ENCODE data around the gene CEP41. TPM values are rescaled to one million over a fixed set of nuclear protein-coding genes. Genes with fewer than 3 reads are reported as not detected.

CEP41 gene
- total and polyA plus RNA-seq, 2 donors from 2014 or later, result 8.1 to 12.7 TPM

DNA sequence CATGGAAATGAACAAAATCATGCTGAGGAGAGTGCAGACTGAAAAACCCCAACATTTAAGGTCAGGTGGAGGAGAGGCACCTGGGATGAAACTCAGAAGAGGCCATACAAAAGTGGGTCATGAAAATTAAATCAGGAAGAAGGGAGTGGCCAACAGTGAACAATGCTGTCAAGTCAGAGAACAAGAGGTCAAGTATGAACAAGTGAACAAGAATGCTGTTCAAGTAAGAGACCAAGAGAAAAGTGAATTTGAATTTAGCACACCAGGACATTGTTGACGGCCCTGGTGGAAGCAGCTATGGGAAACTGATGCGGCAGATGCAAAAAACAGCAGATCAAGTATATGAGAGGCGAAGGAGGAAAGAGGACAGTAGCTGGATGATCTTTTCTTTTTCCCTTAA is 7.9 kb downstream of the CEP41 start:
- H3K27ac ChIP-seq (ENCODE audit: low read depth in 2 of 2, low read length in 2 of 2), result no peak overlapping the region
- DNase-seq (no peak), FAIRE-seq (no peak)
- H3K9me3 ChIP-seq (ENCODE audit: control insufficient read depth in 2 of 3, insufficient read depth in 1 of 3, low read length in 3 of 3), result no peaks in the 10 kb centered on the region
- no peaks in the 10 kb centered on the region for H3K36me3 ChIP-seq (ENCODE audit: control insufficient read depth in 2 of 3, insufficient read depth in 3 of 3, low read length in 3 of 3)
- peaks cover 0 to 14% (median 2%) of the 10 kb centered on the region in 3 donors for H3K4me1 ChIP-seq (ENCODE audit: control insufficient read depth in 2 of 3, insufficient read depth in 2 of 3, low read depth in 1 of 3, low read length in 3 of 3)
- TF ChIP-seq CTCF (IDR thresholded peaks at IDR 0.05; ENCODE audit: borderline replicate concordance, extremely low read depth, insufficient read depth), result no peak
- no peak overlapping the region for H3K4me3 ChIP-seq (ENCODE audit: low read length in 3 of 3)
- intact Hi-C loops (cut with DNase I), result no loop called here
- no peaks in the 10 kb centered on the region for H3K27me3 ChIP-seq (ENCODE audit: control insufficient read depth, insufficient read depth, low read length)
- H3K9ac ChIP-seq (ENCODE audit: low read length in 3 of 3), result no peak overlapping the region

DNA sequence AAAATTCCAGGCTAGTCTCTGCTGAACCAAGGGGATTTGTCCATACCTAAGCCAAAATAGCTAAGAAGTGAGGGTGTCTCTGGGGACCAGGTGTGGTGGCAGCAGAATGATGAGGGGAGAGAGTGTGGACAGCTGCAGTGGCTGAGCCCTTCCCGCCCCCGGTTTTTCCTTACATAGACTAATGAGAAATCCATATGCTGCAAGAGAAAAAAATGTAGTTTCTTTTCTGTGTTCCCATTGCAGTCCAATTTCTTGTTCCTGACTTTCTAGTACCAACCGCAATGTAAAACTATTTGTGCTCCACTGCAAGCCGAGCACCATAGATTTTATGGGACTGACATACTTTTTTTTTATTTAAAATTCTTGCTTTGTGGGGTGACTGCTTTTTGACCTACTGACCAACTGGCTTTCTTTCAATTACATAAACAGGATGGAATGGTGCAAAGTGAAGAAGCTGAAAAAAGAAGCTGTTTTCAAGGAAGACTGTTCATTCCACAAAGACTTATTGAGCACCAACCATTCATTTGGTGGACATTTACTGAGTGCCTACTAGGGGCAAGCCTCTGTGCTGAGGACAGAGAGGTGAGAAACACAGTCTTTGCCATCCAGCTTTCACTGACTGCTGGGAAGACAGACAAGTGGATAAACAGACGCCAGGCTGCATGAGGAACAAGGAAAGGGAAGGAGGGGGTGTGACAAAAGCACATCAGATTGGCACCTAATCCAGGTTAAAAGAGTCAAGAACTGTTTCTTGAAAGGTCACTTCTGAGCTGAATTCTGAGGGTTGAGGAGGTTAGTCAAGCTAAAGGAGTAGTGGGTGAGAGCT is 9.8 kb downstream of the CEP41 start:
- Histone ChIP-seq H3K4me1 (ENCODE audit: control insufficient read depth in 2 of 3, insufficient read depth in 2 of 3, low read depth in 1 of 3, low read length in 3 of 3) (peaks cover 0 to 14% (median 2%) of the 10 kb centered on the region in 3 donors), H3K4me3 (ENCODE audit: low read length in 3 of 3) (peak overlapping the region in 2 of 3 donors; percentile 7 to 49), H3K27ac (ENCODE audit: low read depth in 2 of 2, low read length in 2 of 2) (no peak overlapping the region), H3K9me3 (ENCODE audit: control insufficient read depth in 2 of 3, insufficient read depth in 1 of 3, low read length in 3 of 3) (no peaks in the 10 kb centered on the region), H3K27me3 (ENCODE audit: control insufficient read depth, insufficient read depth, low read length) (no peaks in the 10 kb centered on the region), H3K36me3 (ENCODE audit: control insufficient read depth in 2 of 3, insufficient read depth in 3 of 3, low read length in 3 of 3) (no peaks in the 10 kb centered on the region), H3K9ac (ENCODE audit: low read length in 3 of 3) (peak overlapping the region in 1 of 3 donors; percentile 31)
- FAIRE-seq (no peak), DNase-seq (peak in 4 of 5 donors; percentile 68 to 91 (median 81))
- no peak for TF ChIP-seq CTCF (IDR thresholded peaks at IDR 0.05; ENCODE audit: borderline replicate concordance, extremely low read depth, insufficient read depth)
- intact Hi-C loops (cut with DNase I), result no loop called here

- no peaks in the 10 kb centered on the region for H3K9me3 ChIP-seq (ENCODE audit: control insufficient read depth in 2 of 3, insufficient read depth in 1 of 3, low read length in 3 of 3)
- TF ChIP-seq CTCF (IDR thresholded peaks at IDR 0.05; ENCODE audit: borderline replicate concordance, extremely low read depth, insufficient read depth), result no peak
- peak overlapping the region in 1 of 3 donors; percentile 30 for H3K4me3 ChIP-seq (ENCODE audit: low read length in 3 of 3)
- peaks cover 0 to 14% (median 2%) of the 10 kb centered on the region in 3 donors for H3K4me1 ChIP-seq (ENCODE audit: control insufficient read depth in 2 of 3, insufficient read depth in 2 of 3, low read depth in 1 of 3, low read length in 3 of 3)
- H3K36me3 ChIP-seq (ENCODE audit: control insufficient read depth in 2 of 3, insufficient read depth in 3 of 3, low read length in 3 of 3), result no peaks in the 10 kb centered on the region
- H3K9ac ChIP-seq (ENCODE audit: low read length in 3 of 3), result peak overlapping the region in 1 of 3 donors; percentile 33
- no peaks in the 10 kb centered on the region for H3K27me3 ChIP-seq (ENCODE audit: control insufficient read depth, insufficient read depth, low read length)
- H3K27ac ChIP-seq (ENCODE audit: low read depth in 2 of 2, low read length in 2 of 2), result no peak overlapping the region
- no peak for FAIRE-seq
- intact Hi-C loops (cut with DNase I), result no loop called here
- no peak for DNase-seq
Observed at GRCh38 chr7:130430115-130430514, 10.7 kb downstream of the CEP41 start.

Measured in kidney (tissue), 14 donors.